ENCODE data around the gene DGCR6L. TPM values are rescaled to one million over a fixed set of nuclear protein-coding genes. Genes with fewer than 3 reads are reported as not detected.

The DGCR6L gene
- total RNA-seq, 1 donor from 2014 or later = 55.7 TPM

Other genes starting within 250 kb of the DGCR6L start
- 21.1 and 22.4 TPM in 2 replicates for gene DGCR8, start 239.8 kb downstream of the DGCR6L start, total RNA-seq
- gene RANBP1, start 204.0 kb downstream of the DGCR6L start, total RNA-seq = 214 and 239 TPM in 2 replicates
- gene TRMT2A, start 202.8 kb downstream of the DGCR6L start, total RNA-seq = 62.7 and 79.7 TPM in 2 replicates
- gene ZDHHC8, start 188.3 kb downstream of the DGCR6L start, total RNA-seq = 13.7 and 15.6 TPM in 2 replicates
- gene CCDC188, start 169.0 kb downstream of the DGCR6L start, total RNA-seq = 0.40 and 2.2 TPM in 2 replicates
- gene RTN4R, start 51.7 kb downstream of the DGCR6L start, total RNA-seq = 10.5 and 12.7 TPM in 2 replicates
- 18.4 and 19.9 TPM in 2 replicates for gene ZNF74, start 74.1 kb upstream of the DGCR6L start, total RNA-seq
- 4.8 and 7.9 TPM in 2 replicates for gene SCARF2, start 117.8 kb upstream of the DGCR6L start, total RNA-seq
- 31.5 and 46.3 TPM in 2 replicates for gene KLHL22, start 175.7 kb upstream of the DGCR6L start, total RNA-seq
- 29.7 and 41.7 TPM in 2 replicates for gene MED15, start 187.6 kb upstream of the DGCR6L start, total RNA-seq

Measured in myocyte (in vitro differentiated cells).